Measurements from ENCODE around the gene WNT2.

Gene WNT2

GRCh38 chr7:117243390-117243789, 79.5 kb downstream of the WNT2 start:
- H3K4me3 ChIP-seq (replicated peaks; ENCODE audit: low read depth, low read length) = no peak overlapping the region
- TF ChIP-seq CTCF (IDR thresholded peaks at IDR 0.05; ENCODE audit: low read depth, low read length, missing control alignments) = no peak
- no peak for DNase-seq (ENCODE audit: extremely low read depth, low read depth)

GRCh38 chr7:117241088-117241487, 81.8 kb downstream of the WNT2 start:
- no peak for TF ChIP-seq CTCF (IDR thresholded peaks at IDR 0.05; ENCODE audit: low read depth, low read length, missing control alignments)
- DNase-seq (ENCODE audit: extremely low read depth, low read depth) = no peak
- H3K4me3 ChIP-seq (replicated peaks; ENCODE audit: low read depth, low read length) = no peak overlapping the region

- DNase-seq (ENCODE audit: extremely low read depth, low read depth) = no peak
- no peak for TF ChIP-seq CTCF (IDR thresholded peaks at IDR 0.05; ENCODE audit: low read depth, low read length, missing control alignments)
- no peak overlapping the region for H3K4me3 ChIP-seq (replicated peaks; ENCODE audit: low read depth, low read length)
Observed at GRCh38 chr7:117238937-117239336, 83.9 kb downstream of the WNT2 start.

GRCh38 chr7:117238472-117238871, 84.4 kb downstream of the WNT2 start:
- no peak for DNase-seq (ENCODE audit: extremely low read depth, low read depth)
- no peak overlapping the region for H3K4me3 ChIP-seq (replicated peaks; ENCODE audit: low read depth, low read length)
- TF ChIP-seq CTCF (IDR thresholded peaks at IDR 0.05; ENCODE audit: low read depth, low read length, missing control alignments) = no peak

GRCh38 chr7:117237646-117238045, 85.2 kb downstream of the WNT2 start:
- no peak for TF ChIP-seq CTCF (IDR thresholded peaks at IDR 0.05; ENCODE audit: low read depth, low read length, missing control alignments)

GRCh38 chr7:117231047-117231359, 91.9 kb downstream of the WNT2 start:
- H3K4me3 ChIP-seq (replicated peaks; ENCODE audit: low read depth, low read length) = no peak overlapping the region
- TF ChIP-seq CTCF (IDR thresholded peaks at IDR 0.05; ENCODE audit: low read depth, low read length, missing control alignments) = no peak
- no peak for DNase-seq (ENCODE audit: extremely low read depth, low read depth)

More at GRCh38 chr7:117237646-117238045, 85.2 kb downstream of the WNT2 start:
- DNase-seq (ENCODE audit: extremely low read depth, low read depth) = no peak
- no peak overlapping the region for H3K4me3 ChIP-seq (replicated peaks; ENCODE audit: low read depth, low read length)

- H3K4me3 ChIP-seq (replicated peaks; ENCODE audit: low read depth, low read length) = no peak overlapping the region
- no peak for TF ChIP-seq CTCF (IDR thresholded peaks at IDR 0.05; ENCODE audit: low read depth, low read length, missing control alignments)
- DNase-seq (ENCODE audit: extremely low read depth, low read depth) = no peak
Observed at GRCh38 chr7:117230276-117231046, 92.4 kb downstream of the WNT2 start.
